ENCODE measurements around the gene NOXRED1.

DNA sequence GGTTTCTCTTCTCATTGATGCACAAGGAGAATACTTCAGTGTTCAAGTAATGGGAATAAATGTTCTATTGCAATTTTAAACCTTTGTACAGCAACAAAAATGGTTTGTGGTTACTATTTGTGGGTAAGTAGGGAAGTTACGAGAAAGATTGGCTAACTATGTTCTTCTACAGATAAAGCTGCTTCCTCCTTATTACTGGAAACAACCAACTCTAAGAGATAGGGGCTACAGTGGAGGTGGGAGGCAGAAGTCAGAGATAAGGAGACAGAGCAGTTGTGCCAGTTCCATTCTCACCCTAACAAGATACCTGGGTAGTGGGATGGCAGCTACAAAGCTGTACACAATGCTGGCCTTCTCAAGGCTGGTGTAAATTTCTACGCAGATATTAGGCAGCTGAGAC lies 16.2 kb downstream of the NOXRED1 start:
- TF ChIP-seq, protein P1, sequence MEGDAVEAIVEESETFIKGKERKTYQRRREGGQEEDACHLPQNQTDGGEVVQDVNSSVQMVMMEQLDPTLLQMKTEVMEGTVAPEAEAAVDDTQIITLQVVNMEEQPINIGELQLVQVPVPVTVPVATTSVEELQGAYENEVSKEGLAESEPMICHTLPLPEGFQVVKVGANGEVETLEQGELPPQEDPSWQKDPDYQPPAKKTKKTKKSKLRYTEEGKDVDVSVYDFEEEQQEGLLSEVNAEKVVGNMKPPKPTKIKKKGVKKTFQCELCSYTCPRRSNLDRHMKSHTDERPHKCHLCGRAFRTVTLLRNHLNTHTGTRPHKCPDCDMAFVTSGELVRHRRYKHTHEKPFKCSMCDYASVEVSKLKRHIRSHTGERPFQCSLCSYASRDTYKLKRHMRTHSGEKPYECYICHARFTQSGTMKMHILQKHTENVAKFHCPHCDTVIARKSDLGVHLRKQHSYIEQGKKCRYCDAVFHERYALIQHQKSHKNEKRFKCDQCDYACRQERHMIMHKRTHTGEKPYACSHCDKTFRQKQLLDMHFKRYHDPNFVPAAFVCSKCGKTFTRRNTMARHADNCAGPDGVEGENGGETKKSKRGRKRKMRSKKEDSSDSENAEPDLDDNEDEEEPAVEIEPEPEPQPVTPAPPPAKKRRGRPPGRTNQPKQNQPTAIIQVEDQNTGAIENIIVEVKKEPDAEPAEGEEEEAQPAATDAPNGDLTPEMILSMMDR (IDR thresholded peaks at IDR 0.05) = no peak
- TF ChIP-seq POLR2A (IDR thresholded peaks at IDR 0.05) = no peak
